HG02759 (cell line): Measurements from ENCODE around the gene INSIG1.

Source experiments
- ATAC-seq: cut with Tn5 transposase; IDR thresholded peaks from one replicate; pipeline ENCODE4 v1.9.1; 2021; ENCODE audit warnings: mild to moderate bottlenecking, moderate library complexity; ENCODE audit not compliant: unreplicated experiment

Gene INSIG1

GRCh38 chr7:155299535-155300202 lies 2.0 kb downstream of the INSIG1 start:
- peak; percentile 7 for ATAC-seq

- no peak for ATAC-seq
These were observed 3.2 kb downstream of the INSIG1 start for GRCh38 chr7:155300641-155301452.

GRCh38 chr7:155303039-155303593 lies 5.4 kb downstream of the INSIG1 start:
- no peak for ATAC-seq

- no peak for ATAC-seq
These were observed 6.2 kb downstream of the INSIG1 start for GRCh38 chr7:155303897-155304296.

GRCh38 chr7:155305231-155305904 lies 7.7 kb downstream of the INSIG1 start:
- ATAC-seq = no peak

- ATAC-seq = no peak
These were observed 9.2 kb downstream of the INSIG1 start for GRCh38 chr7:155306673-155307470.

DNA sequence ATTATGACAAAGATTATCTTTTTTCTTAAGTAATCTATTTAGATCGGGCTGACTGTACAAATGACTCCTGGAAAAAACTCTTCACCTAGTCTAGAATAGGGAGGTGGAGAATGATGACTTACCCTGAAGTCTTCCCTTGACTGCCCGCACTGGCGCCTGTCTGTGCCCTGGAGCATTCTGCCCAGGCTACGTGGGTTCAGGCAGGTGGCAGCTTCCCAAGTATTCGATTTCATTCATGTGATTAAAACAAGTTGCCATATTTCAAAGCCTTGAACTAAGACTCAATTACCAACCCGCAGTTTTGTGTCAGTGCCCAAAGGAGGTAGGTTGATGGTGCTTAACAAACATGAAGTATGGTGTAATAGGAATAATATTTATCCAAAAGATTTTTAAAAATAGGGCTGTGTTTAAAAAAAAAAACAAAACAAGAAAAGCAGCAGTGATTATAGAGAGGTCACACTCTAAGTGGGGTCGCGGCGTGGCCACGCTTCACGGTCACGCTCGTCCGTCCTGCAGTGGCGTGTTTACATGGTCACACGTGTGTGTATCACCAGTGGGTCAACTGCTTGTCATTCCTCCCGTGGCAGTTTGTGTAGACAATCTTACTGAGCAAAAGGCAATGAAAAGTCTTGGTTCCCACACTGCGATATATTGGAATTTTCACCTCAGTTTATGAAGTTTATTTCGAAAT lies 10.8 kb downstream of the INSIG1 start:
- no peak for ATAC-seq

GRCh38 chr7:155309021-155309338 lies 11.3 kb downstream of the INSIG1 start:
- no peak for ATAC-seq

- ATAC-seq = no peak
These were observed 12.9 kb downstream of the INSIG1 start for GRCh38 chr7:155310425-155311114.

DNA sequence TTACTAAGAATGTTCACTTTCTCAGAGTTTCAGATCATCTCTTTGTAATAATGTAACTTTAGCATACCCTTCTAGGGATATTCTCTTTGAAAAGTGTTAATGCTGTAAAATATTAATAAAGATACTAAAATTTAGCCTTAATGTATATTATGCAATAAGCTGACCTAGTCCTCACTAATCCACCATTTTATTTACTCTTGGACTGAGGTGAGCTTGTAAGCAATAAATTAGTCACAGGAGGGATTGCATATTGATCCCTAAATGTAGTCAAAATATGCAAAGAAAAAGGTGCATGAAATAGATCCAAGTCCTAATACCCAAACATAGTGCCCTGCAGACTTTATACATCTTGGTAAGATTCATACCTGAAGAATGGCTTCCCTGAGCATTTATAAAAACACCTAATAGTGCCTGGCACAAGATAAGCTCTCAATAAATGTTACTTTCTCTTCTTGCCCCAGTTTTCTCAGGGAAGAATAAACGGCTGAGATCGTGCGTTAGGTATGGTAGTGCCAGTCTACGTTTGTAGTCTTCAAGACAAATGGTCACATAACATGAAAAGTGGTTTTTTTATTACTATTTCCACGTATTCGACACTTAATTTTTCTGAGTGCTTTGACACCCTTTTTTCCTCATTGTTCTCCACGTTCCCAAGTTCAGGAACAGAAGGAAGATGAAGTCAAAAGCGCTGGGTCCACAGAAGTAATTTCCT lies 14.3 kb downstream of the INSIG1 start:
- ATAC-seq = no peak

DNA sequence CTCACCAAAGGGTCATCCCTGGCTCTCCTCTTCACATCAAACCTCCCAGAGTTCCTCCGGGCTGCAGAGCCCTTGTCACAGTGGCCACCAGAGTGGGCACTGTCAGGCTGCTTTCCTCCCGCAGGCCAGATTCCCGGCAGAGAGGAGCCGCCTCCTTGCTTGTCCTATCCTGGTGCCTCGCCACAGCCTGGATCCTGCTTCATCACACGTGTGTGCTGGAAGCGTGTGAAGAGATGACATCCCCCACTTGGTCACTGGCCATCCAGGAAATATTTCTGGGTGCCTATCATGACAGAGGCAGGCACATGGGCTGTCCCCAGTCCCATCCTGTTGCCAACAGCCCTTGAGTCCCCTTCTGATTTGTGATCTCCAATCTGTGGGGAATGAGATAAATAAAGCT lies 15.0 kb downstream of the INSIG1 start:
- no peak for ATAC-seq

DNA sequence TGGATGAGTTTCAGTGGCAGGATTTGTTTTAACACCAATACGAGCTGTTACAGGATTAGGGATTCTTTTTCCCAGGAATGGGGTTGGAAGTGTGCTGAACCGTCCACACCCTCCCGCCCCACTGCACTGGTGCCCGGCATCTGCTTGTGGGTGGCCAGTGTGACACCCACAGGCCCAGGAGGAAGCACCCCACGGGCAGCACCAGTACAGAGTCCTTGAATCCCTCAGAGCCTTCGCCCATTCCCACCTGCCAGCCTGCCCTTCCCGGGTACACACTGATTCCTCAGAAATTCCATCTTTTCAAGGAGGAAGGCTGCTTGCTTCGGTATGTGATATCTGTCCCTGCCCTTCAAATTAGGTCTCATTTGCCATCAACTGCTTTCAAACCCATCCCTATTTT lies 15.4 kb downstream of the INSIG1 start:
- ATAC-seq = no peak

GRCh38 chr7:155315977-155316376 lies 18.3 kb downstream of the INSIG1 start:
- no peak for ATAC-seq

DNA sequence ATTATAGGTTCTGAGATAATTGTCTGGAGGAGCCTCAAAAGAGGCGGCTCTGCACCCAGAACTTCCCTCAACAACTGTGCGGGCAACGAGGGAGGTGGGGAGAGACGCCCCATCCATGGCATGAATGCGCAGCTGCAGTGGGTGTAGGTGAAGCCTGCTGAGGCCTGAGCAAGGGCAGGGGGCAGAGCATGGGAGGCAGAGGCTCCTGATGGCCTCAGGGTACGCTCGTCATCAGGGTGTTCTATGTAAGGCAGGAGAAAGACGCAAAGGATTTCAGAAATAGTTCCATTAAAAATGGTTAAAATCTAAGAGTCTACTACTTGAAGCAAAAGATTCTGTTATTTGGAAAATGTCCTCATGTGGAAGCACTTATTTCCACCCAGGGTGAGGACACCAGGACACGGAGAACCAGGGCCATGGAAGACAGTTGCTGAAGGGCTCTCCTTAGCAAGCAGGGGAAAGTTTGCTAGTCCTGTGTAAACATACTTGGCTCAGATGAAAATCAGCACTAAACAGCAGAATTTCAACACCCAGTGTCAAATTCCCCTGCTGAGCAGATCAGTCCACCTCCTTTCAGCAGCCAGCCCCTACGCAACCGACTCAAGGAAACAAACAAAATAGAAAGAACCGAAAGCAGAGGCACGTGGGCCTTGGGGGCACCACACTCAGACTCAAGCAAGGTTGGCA lies 18.9 kb downstream of the INSIG1 start:
- ATAC-seq = no peak

DNA sequence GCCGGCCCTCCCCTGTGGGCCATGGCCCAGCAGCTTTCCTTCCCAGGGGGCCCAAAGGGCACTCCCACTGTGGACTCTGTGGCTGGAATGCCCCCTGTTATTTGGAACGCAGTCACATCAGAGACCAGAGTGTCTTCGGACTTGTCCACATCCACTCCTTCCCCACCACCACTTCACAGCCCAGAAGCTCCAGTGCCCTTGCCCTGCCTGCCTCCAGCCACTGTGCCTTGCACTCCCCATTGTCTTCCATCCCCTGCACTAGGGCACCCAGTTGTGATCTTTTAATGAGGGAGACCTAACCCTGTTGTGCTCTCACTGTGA lies 19.4 kb downstream of the INSIG1 start:
- no peak for ATAC-seq

- no peak for ATAC-seq
These were observed 20.6 kb downstream of the INSIG1 start for GRCh38 chr7:155318245-155318644.

DNA sequence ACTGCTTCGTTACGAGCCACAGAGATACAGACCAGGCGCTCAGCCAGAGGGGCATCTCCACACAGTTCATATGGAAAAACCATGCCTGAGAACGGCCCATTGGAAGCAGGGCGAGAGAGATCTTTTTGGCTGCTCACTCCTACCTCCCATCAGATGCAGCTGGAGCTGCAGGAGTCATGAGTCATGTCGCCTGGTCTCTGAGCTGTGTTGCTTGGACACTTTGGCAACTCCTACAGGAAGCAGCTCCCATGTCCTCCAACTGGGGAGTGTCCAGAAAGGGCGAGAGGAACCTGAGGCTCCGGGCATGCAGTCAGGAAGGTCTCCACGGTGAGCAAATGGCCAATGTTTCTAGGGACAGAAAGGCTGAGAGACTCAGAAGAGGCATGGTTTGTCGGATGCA lies 24.9 kb downstream of the INSIG1 start:
- no peak for ATAC-seq

- no peak for ATAC-seq
These were observed 25.4 kb downstream of the INSIG1 start for GRCh38 chr7:155323001-155323638.
